HepG2 (cell line): ENCODE data around the gene SF3B6. TPM values are rescaled to one million over a fixed set of nuclear protein-coding genes. Genes with fewer than 3 reads are reported as not detected.
A peak's percentile ranks its signal among the peaks of the same experiment; 100 is the strongest.

Experiments used
- ATAC-seq: fragments of 200-7000 bp; cut with Tn5 transposase; 3 replicates; pipeline ENCODE4 v1.9.1; 2020; ENCODE audit warnings: mild to moderate bottlenecking, moderate library complexity
- BruUV-seq: library from RNA; stranded (reverse); fragments of 400-500 nt; replicated peaks from 2 replicates; lab custom pipeline; 2021; lab: Mats Ljungman, UMichigan
- CTCF ChIA-PET: fragments of 300-600 bp; formaldehyde crosslinking; extraction: SDS; loops from one replicate; lab custom pipeline; 2021; ENCODE audit warnings: low total read pairs, inconsistent platforms, low intra/inter-chr PET ratio; lab: Yijun Ruan, JAX
- POLR2A ChIA-PET: fragments of 350-600 bp; sonication (Branson Sonifier 250); formaldehyde crosslinking; loops from one replicate; lab custom pipeline; 2020; ENCODE audit warnings: antibody characterized with exemption, inconsistent platforms; lab: Yijun Ruan, JAX
- DNase-seq: peaks from one replicate; pipeline ENCODE4 v3.0.0-alpha.2; 2015; ENCODE audit warnings: low spot score
- FAIRE-seq: peaks from 3 replicates; lab custom pipeline; 2011; peaks lifted over from hg19 to GRCh38; lab: Jason Lieb, UNC
- H2AFZ ChIP-seq: one replicate; pipeline ENCODE4 v1.6.1; 2011; ENCODE audit warnings: low read length, inconsistent platforms
- H3K27ac ChIP-seq: fragments of 300-600 bp; 3 replicates; pipeline ENCODE4 v1.8.0; 2011; ENCODE audit warnings: mixed run types, mild to moderate bottlenecking, mixed read lengths, low read length, inconsistent platforms; ENCODE audit not compliant: insufficient read depth; ENCODE audit errors: extremely low read length
- H3K27me3 ChIP-seq, 2 experiments: fragments of 200-600 bp in 1 of 2; 2 replicates in 1 of 2; 3 replicates in 1 of 2; pipeline versions ENCODE4 v1.6.0 to v1.8.0; 2011; ENCODE audit warnings: low read length in 2 of 2, mild to moderate bottlenecking in 2 of 2, moderate library complexity in 2 of 2, inconsistent platforms in 1 of 2; ENCODE audit not compliant: insufficient read depth in 2 of 2, control insufficient read depth in 1 of 2
- H3K36me3 ChIP-seq, 2 experiments: fragments of 200-600 bp in 1 of 2; replicated peaks in 1 of 2; 2 replicates in 1 of 2; 3 replicates in 1 of 2; pipeline versions ENCODE4 v1.5.1 to v1.8.0; 2011; ENCODE audit warnings: low read length in 2 of 2, inconsistent platforms in 1 of 2; ENCODE audit not compliant: insufficient read depth in 2 of 2, control insufficient read depth in 1 of 2
- H3K4me1 ChIP-seq: 2 replicates; pipeline ENCODE4 v1.5.1; 2012; ENCODE audit warnings: low read length, inconsistent platforms; ENCODE audit not compliant: insufficient read depth
- H3K4me2 ChIP-seq: 2 replicates; pipeline ENCODE4 v1.6.0; 2011; ENCODE audit warnings: low read depth, low read length, inconsistent platforms
- H3K4me3 ChIP-seq, 3 experiments: fragments of 200-600 bp in 1 of 3; sonication (generic), shearing (Covaris generic) in 1 of 3; replicated peaks in 1 of 3; 2 replicates each; pipeline ENCODE4 v1.5.1; 2011 to 2016; ENCODE audit warnings: low read length in 3 of 3, inconsistent platforms in 2 of 3, low read depth in 2 of 3, mild to moderate bottlenecking in 2 of 3, control low read depth in 1 of 3, mixed read lengths in 1 of 3; ENCODE audit not compliant: insufficient read depth in 1 of 3
- H3K79me2 ChIP-seq: one replicate; pipeline ENCODE4 v1.6.1; 2011; ENCODE audit warnings: low read length, inconsistent platforms; ENCODE audit not compliant: insufficient read depth
- H3K9ac ChIP-seq: 2 replicates; pipeline ENCODE4 v1.6.0; 2011; ENCODE audit warnings: mild to moderate bottlenecking, low read depth, low read length, inconsistent platforms; ENCODE audit not compliant: insufficient read depth
- H3K9me3 ChIP-seq: 2 replicates; pipeline ENCODE4 v1.5.1; 2012; ENCODE audit warnings: mild to moderate bottlenecking, low read length
- H4K20me1 ChIP-seq: 2 replicates; pipeline ENCODE4 v1.6.0; 2011; ENCODE audit warnings: inconsistent platforms, mild to moderate bottlenecking, low read length, moderate library complexity; ENCODE audit not compliant: insufficient read depth
- EHMT2 ChIP-seq: fragments of 200-600 bp; sonication (generic); IDR thresholded peaks from 2 replicates; pipeline ENCODE4 v1.7.0; 2017; ENCODE audit warnings: antibody characterized with exemption, low read depth, low read length, borderline replicate concordance
- FOSL1 ChIP-seq: sonication (generic); formaldehyde crosslinking; IDR thresholded peaks from 2 replicates; pipeline ENCODE4 v1.9.0; 2021; ENCODE audit warnings: missing genetic modification reagents, borderline replicate concordance
- GZF1 ChIP-seq: sonication (generic); formaldehyde crosslinking; IDR thresholded peaks from 2 replicates; pipeline ENCODE4 v1.5.1; 2020; ENCODE audit warnings: mild to moderate bottlenecking, missing genetic modification reagents
- KLF12 ChIP-seq: sonication (generic); formaldehyde crosslinking; IDR thresholded peaks from 2 replicates; pipeline ENCODE4 v1.4.0; 2020; ENCODE audit warnings: missing genetic modification reagents, borderline replicate concordance
- KLF16 ChIP-seq, 2 experiments: sonication (generic) in 1 of 2; formaldehyde crosslinking in 1 of 2; IDR thresholded peaks; 2 replicates each; pipeline versions ENCODE4 v1.6.1 to v1.8.0; 2016 to 2023; ENCODE audit warnings: missing genetic modification reagents in 2 of 2, missing compliant biosample characterization in 1 of 2
- RAD21 ChIP-seq: fragments of 450-650 bp; formaldehyde crosslinking; IDR thresholded peaks from 2 replicates; pipeline ENCODE4 v1.5.0; 2020; ENCODE audit warnings: mild to moderate bottlenecking
- SRF ChIP-seq: IDR thresholded peaks from 2 replicates; pipeline ENCODE4 v1.6.1; 2011; ENCODE audit warnings: mild to moderate bottlenecking, low read depth, low read length, moderate library complexity
- U2AF2 ChIP-seq: fragments of 200-400 bp; formaldehyde crosslinking; IDR thresholded peaks from 2 replicates; pipeline ENCODE4 v1.6.1; 2017; ENCODE audit warnings: low read depth, mild to moderate bottlenecking, low read length
- ZNF335 ChIP-seq: sonication (generic); formaldehyde crosslinking; IDR thresholded peaks from 2 replicates; pipeline ENCODE4 v1.4.0; 2020; ENCODE audit warnings: missing genetic modification reagents
- ZNF556 ChIP-seq: sonication (generic); formaldehyde crosslinking; IDR thresholded peaks from 2 replicates; pipeline ENCODE4 v1.4.0; 2020; ENCODE audit warnings: mild to moderate bottlenecking, missing genetic modification reagents, borderline replicate concordance
- WGBS: methylation state at CpG from one replicate; pipeline ENCODE4 v1.1.6; 2017; ENCODE audit warnings: low lambda C conversion rate; 5-methylcytosine and 5-hydroxymethylcytosine counted together
- in situ Hi-C: cut with HindIII; loops from 2 replicates; pipeline ENCODE4 v1.10.0; 2017; ENCODE audit warnings: low pct_unique_long_range_greater_than_20kb; ENCODE audit not compliant: extremely low pct_ligation_motif_present
- intact Hi-C: fragments of 100-400 bp; cut with micrococcal nuclease; formaldehyde crosslinking; loops from one replicate; pipeline ENCODE4 v1.10.0; 2022; ENCODE audit not compliant: unreplicated experiment
- polyA plus RNA-seq, 8 experiments: library from polyadenylated mRNA; depleted of rRNA in 3 of 8; stranded (reverse) in 7 of 8; unstranded in 1 of 8; fragments of >200 nt; fragmentation: Illumina TruSeq in 4 of 8; extraction: Trizol in 4 of 8; gene quantifications; 2 replicates each; pipeline versions ENCODE4 v1.2.1 to v1.2.3, GENCODE V29; 2011 to 2016; ENCODE audit warnings: low read depth in 4 of 8, missing spikeins in 1 of 8, mixed read lengths in 1 of 8; ENCODE audit not compliant: insufficient read depth in 1 of 8
- total RNA-seq, 5 experiments: library from RNA; depleted of rRNA; stranded (reverse); fragments of >200 nt; fragmentation: Illumina TruSeq; extraction: Trizol; gene quantifications; 2 replicates each; pipeline ENCODE4 v1.2.3, GENCODE V29; 2016; ENCODE audit warnings: low read depth in 1 of 5
- TF ChIP-seq, protein P1 (sequence below): IDR thresholded peaks from 2 replicates; pipeline ENCODE4 v1.6.1; 2012; ENCODE audit warnings: low read depth, low read length, improper control_type of control experiment
- TF ChIP-seq, protein P2 (sequence below): sonication (generic); formaldehyde crosslinking; IDR thresholded peaks from 2 replicates; pipeline ENCODE4 v1.4.0; 2020; ENCODE audit warnings: missing genetic modification reagents, borderline replicate concordance

The SF3B6 gene
- total and polyA plus RNA-seq, 2 of the 13 experiments (the other 11 are each of a cell fraction or from before 2014, with no cell fraction given) = 177 to 182 TPM

GRCh38 chr2:24104110-24104650, 28.1 kb upstream of the SF3B6 start:
- BruUV-seq = no TSS peak
- intact Hi-C loops (no loop called here), in situ Hi-C loops (no loop called here)
- Histone ChIP-seq H3K9ac (no peak overlapping the region), H2AFZ (no peak overlapping the region), H3K36me3 (no peaks in the 10 kb centered on the region), H3K9me3 (peaks cover 9% of the 10 kb centered on the region; the same call in 1 of the 2 replicates), H3K4me2 (no peak overlapping the region), H3K4me1 (peaks cover 16% of the 10 kb centered on the region), H3K27ac (no peak overlapping the region), H4K20me1 (no peaks in the 10 kb centered on the region), H3K79me2 (no peaks in the 10 kb centered on the region), H3K4me3 (no peak overlapping the region), H3K27me3 (peaks cover 0 to 8% of the 10 kb centered on the region in 2 experiments; a peak in 1 of 5 replicates)
- DNase-seq = no peak
- ChIA-PET POLR2A (no interaction called here), CTCF (no interaction called here)
- WGBS = 44% methylated on average over 3 of the region's 8 CpGs
- ATAC-seq = peak; percentile 54
- TF ChIP-seq SRF (no peak), KLF16 (CRISPR knock-in tag; IDR thresholded peaks at IDR 0.05) (no peak), EHMT2 (no peak), KLF12 (CRISPR knock-in tag) (no peak)
- FAIRE-seq = no peak

DNA sequence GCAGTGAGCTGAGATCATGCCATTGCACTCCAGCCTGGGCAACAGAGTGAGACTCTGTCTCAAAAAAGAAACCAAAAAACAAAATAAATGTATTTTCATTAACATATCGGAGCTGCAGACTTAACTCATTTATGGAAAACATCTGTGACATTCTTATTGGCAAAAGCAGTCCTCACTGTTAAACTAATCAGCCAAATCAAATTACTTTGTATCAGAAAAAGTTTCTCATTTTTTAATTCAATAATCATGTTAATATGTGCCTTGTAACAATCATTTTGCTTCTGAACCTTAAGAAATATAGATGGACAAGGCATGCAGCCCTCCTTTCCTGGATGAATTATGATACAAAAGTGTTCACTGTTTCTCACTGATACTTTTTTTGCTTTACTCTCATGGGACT, 26.6 kb upstream of the SF3B6 start:
- peaks cover 0 to 8% of the 10 kb centered on the region in 2 experiments; a peak in 1 of 5 replicates for H3K27me3 ChIP-seq
- H3K4me3 ChIP-seq = no peak overlapping the region
- no peaks in the 10 kb centered on the region for H4K20me1 ChIP-seq
- BruUV-seq = no TSS peak
- ChIA-PET POLR2A (interaction anchor here (1.3 kb wide), 1 partner anchor 18 kb away, joined by 3 read pairs; the partner anchor contains the start of gene TP53I3), CTCF (no interaction called here)
- H3K9ac ChIP-seq = no peak overlapping the region
- no peak for DNase-seq
- H3K79me2 ChIP-seq = no peaks in the 10 kb centered on the region
- intact Hi-C loops = no loop called here
- no peak overlapping the region for H3K4me2 ChIP-seq
- H2AFZ ChIP-seq = no peak overlapping the region
- 0 out of 2 replicates have a peak, but pooled peaks cover 5% of the 10 kb centered on the region for H3K4me1 ChIP-seq
- no peak overlapping the region for H3K27ac ChIP-seq
- FAIRE-seq = no peak
- no peak for ATAC-seq
- no peaks in the 10 kb centered on the region for H3K36me3 ChIP-seq
- WGBS = 82% methylated on average over 1 of the region's 1 CpG
- in situ Hi-C loops = no loop called here
- peaks cover 9% of the 10 kb centered on the region; the same call in 1 of the 2 replicates for H3K9me3 ChIP-seq
- TF ChIP-seq, protein P1, sequence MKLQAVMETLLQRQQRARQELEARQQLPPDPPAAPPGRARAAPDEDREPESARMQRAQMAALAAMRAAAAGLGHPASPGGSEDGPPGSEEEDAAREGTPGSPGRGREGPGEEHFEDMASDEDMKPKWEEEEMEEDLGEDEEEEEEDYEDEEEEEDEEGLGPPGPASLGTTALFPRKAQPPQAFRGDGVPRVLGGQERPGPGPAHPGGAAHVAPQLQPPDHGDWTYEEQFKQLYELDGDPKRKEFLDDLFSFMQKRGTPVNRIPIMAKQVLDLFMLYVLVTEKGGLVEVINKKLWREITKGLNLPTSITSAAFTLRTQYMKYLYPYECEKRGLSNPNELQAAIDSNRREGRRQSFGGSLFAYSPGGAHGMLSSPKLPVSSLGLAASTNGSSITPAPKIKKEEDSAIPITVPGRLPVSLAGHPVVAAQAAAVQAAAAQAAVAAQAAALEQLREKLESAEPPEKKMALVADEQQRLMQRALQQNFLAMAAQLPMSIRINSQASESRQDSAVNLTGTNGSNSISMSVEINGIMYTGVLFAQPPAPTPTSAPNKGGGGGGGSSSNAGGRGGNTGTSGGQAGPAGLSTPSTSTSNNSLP = no peak
- TF ChIP-seq, protein P2, sequence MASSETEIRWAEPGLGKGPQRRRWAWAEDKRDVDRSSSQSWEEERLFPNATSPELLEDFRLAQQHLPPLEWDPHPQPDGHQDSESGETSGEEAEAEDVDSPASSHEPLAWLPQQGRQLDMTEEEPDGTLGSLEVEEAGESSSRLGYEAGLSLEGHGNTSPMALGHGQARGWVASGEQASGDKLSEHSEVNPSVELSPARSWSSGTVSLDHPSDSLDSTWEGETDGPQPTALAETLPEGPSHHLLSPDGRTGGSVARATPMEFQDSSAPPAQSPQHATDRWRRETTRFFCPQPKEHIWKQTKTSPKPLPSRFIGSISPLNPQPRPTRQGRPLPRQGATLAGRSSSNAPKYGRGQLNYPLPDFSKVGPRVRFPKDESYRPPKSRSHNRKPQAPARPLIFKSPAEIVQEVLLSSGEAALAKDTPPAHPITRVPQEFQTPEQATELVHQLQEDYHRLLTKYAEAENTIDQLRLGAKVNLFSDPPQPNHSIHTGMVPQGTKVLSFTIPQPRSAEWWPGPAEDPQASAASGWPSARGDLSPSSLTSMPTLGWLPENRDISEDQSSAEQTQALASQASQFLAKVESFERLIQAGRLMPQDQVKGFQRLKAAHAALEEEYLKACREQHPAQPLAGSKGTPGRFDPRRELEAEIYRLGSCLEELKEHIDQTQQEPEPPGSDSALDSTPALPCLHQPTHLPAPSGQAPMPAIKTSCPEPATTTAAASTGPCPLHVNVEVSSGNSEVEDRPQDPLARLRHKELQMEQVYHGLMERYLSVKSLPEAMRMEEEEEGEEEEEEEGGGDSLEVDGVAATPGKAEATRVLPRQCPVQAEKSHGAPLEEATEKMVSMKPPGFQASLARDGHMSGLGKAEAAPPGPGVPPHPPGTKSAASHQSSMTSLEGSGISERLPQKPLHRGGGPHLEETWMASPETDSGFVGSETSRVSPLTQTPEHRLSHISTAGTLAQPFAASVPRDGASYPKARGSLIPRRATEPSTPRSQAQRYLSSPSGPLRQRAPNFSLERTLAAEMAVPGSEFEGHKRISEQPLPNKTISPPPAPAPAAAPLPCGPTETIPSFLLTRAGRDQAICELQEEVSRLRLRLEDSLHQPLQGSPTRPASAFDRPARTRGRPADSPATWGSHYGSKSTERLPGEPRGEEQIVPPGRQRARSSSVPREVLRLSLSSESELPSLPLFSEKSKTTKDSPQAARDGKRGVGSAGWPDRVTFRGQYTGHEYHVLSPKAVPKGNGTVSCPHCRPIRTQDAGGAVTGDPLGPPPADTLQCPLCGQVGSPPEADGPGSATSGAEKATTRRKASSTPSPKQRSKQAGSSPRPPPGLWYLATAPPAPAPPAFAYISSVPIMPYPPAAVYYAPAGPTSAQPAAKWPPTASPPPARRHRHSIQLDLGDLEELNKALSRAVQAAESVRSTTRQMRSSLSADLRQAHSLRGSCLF = no peak
- TF ChIP-seq ZNF556 (CRISPR knock-in tag) = no peak
- no peak for TF ChIP-seq ZNF335 (CRISPR knock-in tag)
- TF ChIP-seq GZF1 (CRISPR knock-in tag) = no peak
- no peak for TF ChIP-seq U2AF2
- TF ChIP-seq FOSL1 (CRISPR knock-in tag) = no peak
- no peak for TF ChIP-seq RAD21 (CRISPR knock-in tag)
